Vagina (tissue), 2 donors: ENCODE measurements around the gene BET1L.
"Not testable (repeated sequence)": the region's sequence is repeated elsewhere in the genome, so short reads cannot be mapped to it uniquely, and the experiment has no call there.

Source experiments
- CTCF ChIP-seq, 3 experiments: fragments of 450-650 bp in 2 of 3; fragments of 200-600 bp in 1 of 3; sonication (generic) in 1 of 3; IDR thresholded peaks; one replicate each; pipeline ENCODE4 v1.5.1; 2017 to 2019; ENCODE audit warnings: antibody characterized with exemption in 3 of 3, mild to moderate bottlenecking in 2 of 3, moderate library complexity in 2 of 3
- POLR2A ChIP-seq, 2 donors: fragments of 450-650 bp; IDR thresholded peaks; one replicate each; pipeline ENCODE4 v1.6.1; 2017; ENCODE audit warnings: antibody characterized with exemption in 2 of 2, mild to moderate bottlenecking in 2 of 2, moderate library complexity in 2 of 2
- POLR2AphosphoS5 ChIP-seq, 2 donors: sonication (generic); formaldehyde crosslinking; IDR thresholded peaks; one replicate each; pipeline ENCODE4 v1.9.0; 2017; ENCODE audit warnings: antibody characterized with exemption in 2 of 2, mild to moderate bottlenecking in 2 of 2, low read depth in 1 of 2; ENCODE audit not compliant: insufficient read depth in 1 of 2

- not testable (repeated sequence) for TF ChIP-seq POLR2A (IDR thresholded peaks at IDR 0.05); CTCF (IDR thresholded peaks at IDR 0.05); POLR2AphosphoS5 (IDR thresholded peaks at IDR 0.05; ENCODE audit: insufficient read depth in 1 of 2, low read depth in 1 of 2)
Measured at GRCh38 chr11:220641-221215, 13.5 kb upstream of the BET1L start.
